Esophagus squamous epithelium (tissue), 5 donors: Measurements from ENCODE around the gene B3GNT3. TPM values are rescaled to one million over a fixed set of nuclear protein-coding genes. Genes with fewer than 3 reads are reported as not detected.

ENCODE experiments used
- DNase-seq: peaks from one replicate; lab custom pipeline; 2025; lab: John Stamatoyannopoulos, UW
- H3K27ac ChIP-seq, 4 donors: fragments of 200-600 bp; sonication (generic); one replicate each; pipeline ENCODE4 v1.5.1; 2016 to 2019; ENCODE audit warnings: mild to moderate bottlenecking in 1 of 4
- H3K27me3 ChIP-seq, 4 donors: fragments of 200-600 bp; sonication (generic); 1 replicate in 3 of 4; 2 replicates in 1 of 4; pipeline versions ENCODE4 v1.5.1 to v1.6.0; 2017 to 2021; ENCODE audit warnings: antibody characterized with exemption in 1 of 4
- H3K36me3 ChIP-seq, 3 donors: fragments of 200-600 bp; sonication (generic); one replicate each; pipeline ENCODE4 v1.5.1; 2016 to 2019
- H3K4me1 ChIP-seq, 3 donors: fragments of 200-600 bp; sonication (generic); one replicate each; pipeline ENCODE4 v1.5.1; 2017 to 2019
- H3K4me3 ChIP-seq, 4 donors: fragments of 200-600 bp; sonication (generic); 1 replicate in 3 of 4; 2 replicates in 1 of 4; pipeline ENCODE4 v1.5.1; 2016 to 2019; ENCODE audit warnings: mild to moderate bottlenecking in 2 of 4, moderate library complexity in 1 of 4
- H3K9me3 ChIP-seq, 3 donors: fragments of 200-600 bp; sonication (generic); one replicate each; pipeline ENCODE4 v1.5.1; 2016 to 2019
- CTCF ChIP-seq, 6 experiments: fragments of 450-650 bp in 4 of 6; fragments of 200-600 bp in 2 of 6; sonication (generic) in 2 of 6; IDR thresholded peaks; one replicate each; pipeline ENCODE4 v1.5.1; 2016 to 2019; ENCODE audit warnings: antibody characterized with exemption in 6 of 6, mild to moderate bottlenecking in 4 of 6, moderate library complexity in 4 of 6
- POLR2A ChIP-seq, 4 donors: fragments of 450-650 bp; IDR thresholded peaks; one replicate each; pipeline ENCODE4 v1.6.1; 2017; ENCODE audit warnings: antibody characterized with exemption in 4 of 4, mild to moderate bottlenecking in 4 of 4, moderate library complexity in 3 of 4
- WGBS, 2 donors: methylation state at CpG; one replicate each; pipeline ENCODE4 v1.1.5; 2018; 5-methylcytosine and 5-hydroxymethylcytosine counted together
- intact Hi-C: fragments of 100-400 bp; cut with DNase I; formaldehyde crosslinking; loops from one replicate; pipeline ENCODE4 v1.15.0; 2022
- total RNA-seq, 4 donors: library from RNA; depleted of rRNA; stranded (reverse); fragments of >200 nt; gene quantifications; one replicate each; pipeline ENCODE4 v1.1.0, GENCODE V29; 2016
- donor health status: DM: yes; HTN: yes; CAD: no.

B3GNT3 gene
- total RNA-seq, 4 donors from 2014 or later, result 11.6 to 23.5 (median 21.2) TPM

- 100% methylated on average over 2 of the region's 2 CpGs; no CpG with 5 or more reads in 1 of the 2 donors for WGBS, 2 donors
- DNase-seq, result no peak
- no peaks in the 10 kb centered on the region for H3K9me3 ChIP-seq
- H3K27me3 ChIP-seq, result peaks cover 0 to 17% (median 0%) of the 10 kb centered on the region in 4 donors
- no peaks in the 10 kb centered on the region for H3K36me3 ChIP-seq
- H3K4me1 ChIP-seq, result peaks cover 5 to 31% (median 14%) of the 10 kb centered on the region in 3 donors
- H3K4me3 ChIP-seq, result no peak overlapping the region
- H3K27ac ChIP-seq, result peak overlapping the region in 1 of 4 donors; percentile 4
- intact Hi-C loops, result no loop called here
- no peak for TF ChIP-seq POLR2A (IDR thresholded peaks at IDR 0.05)
- no peak for TF ChIP-seq CTCF (IDR thresholded peaks at IDR 0.05)
Measured at GRCh38 chr19:17788632-17789031, 6.3 kb upstream of the B3GNT3 start.

- Histone ChIP-seq H3K9me3 (no peaks in the 10 kb centered on the region), H3K4me3 (no peak overlapping the region), H3K4me1 (peaks cover 5 to 42% (median 21%) of the 10 kb centered on the region in 3 donors), H3K27me3 (peaks cover 0 to 28% (median 7%) of the 10 kb centered on the region in 4 donors), H3K36me3 (no peaks in the 10 kb centered on the region), H3K27ac (peak overlapping the region; percentile 39 to 82 (median 52))
- 64 to 69% methylated on average over 5 of the region's 6 CpGs for WGBS, 2 donors
- intact Hi-C loops, result no loop called here
- TF ChIP-seq POLR2A (IDR thresholded peaks at IDR 0.05) (no peak), CTCF (IDR thresholded peaks at IDR 0.05) (no peak)
- DNase-seq, result no peak
Measured at GRCh38 chr19:17790059-17790780, 4.7 kb upstream of the B3GNT3 start.

GRCh38 chr19:17794412-17794730, 567 bp upstream of the B3GNT3 start:
- no peak for TF ChIP-seq CTCF (IDR thresholded peaks at IDR 0.05)
- no peak for TF ChIP-seq POLR2A (IDR thresholded peaks at IDR 0.05)
- no peak for DNase-seq
- 21 to 47% methylated on average over 5 to 9 of the region's 9 CpGs for WGBS, 2 donors
- intact Hi-C loops, result no loop called here
- no peaks in the 10 kb centered on the region for H3K36me3 ChIP-seq
- H3K4me3 ChIP-seq, result peak overlapping the region in 3 of 4 donors; percentile 20 to 55 (median 36)
- peak overlapping the region in 3 of 4 donors; percentile 64 to 70 (median 70) for H3K27ac ChIP-seq
- H3K27me3 ChIP-seq, result peaks cover 0 to 62% (median 13%) of the 10 kb centered on the region in 4 donors
- peaks cover 5 to 70% (median 42%) of the 10 kb centered on the region in 3 donors for H3K4me1 ChIP-seq
- H3K9me3 ChIP-seq, result no peaks in the 10 kb centered on the region

GRCh38 chr19:17795495-17795856, 538 bp downstream of the B3GNT3 start:
- Histone ChIP-seq H3K4me3 (peak overlapping the region; percentile 20 to 55 (median 28)), H3K4me1 (peaks cover 5 to 59% (median 39%) of the 10 kb centered on the region in 3 donors), H3K36me3 (no peaks in the 10 kb centered on the region), H3K9me3 (no peaks in the 10 kb centered on the region), H3K27ac (peak overlapping the region; percentile 54 to 70 (median 67)), H3K27me3 (peaks cover 0 to 70% (median 13%) of the 10 kb centered on the region in 4 donors)
- WGBS, 2 donors, result 33 to 40% methylated on average over 5 to 6 of the region's 14 CpGs
- intact Hi-C loops, result no loop called here
- TF ChIP-seq CTCF (IDR thresholded peaks at IDR 0.05), result no peak
- TF ChIP-seq POLR2A (IDR thresholded peaks at IDR 0.05), result no peak
- no peak for DNase-seq
